Neutrophil (primary cell): Measurements from ENCODE around the gene RBMS1.
A peak's percentile ranks its signal among the peaks of the same experiment; 100 is the strongest.

Experiments
- H3K27ac ChIP-seq: fragments of 200-600 bp; sonication (generic); 2 replicates; pipeline ENCODE4 v1.5.1; 2016; ENCODE audit warnings: mild to moderate bottlenecking, moderate library complexity
- H3K27me3 ChIP-seq: fragments of 200-600 bp; sonication (generic); 2 replicates; pipeline ENCODE4 v1.6.0; 2016; ENCODE audit warnings: mild to moderate bottlenecking
- H3K36me3 ChIP-seq: fragments of 200-600 bp; sonication (generic); 2 replicates; pipeline ENCODE4 v1.5.1; 2017
- H3K4me1 ChIP-seq, 2 experiments: fragments of 200-600 bp in 1 of 2; sonication (generic) in 1 of 2; 1 replicate in 1 of 2; 2 replicates in 1 of 2; pipeline versions ENCODE4 v1.5.1 to v1.6.1; 2013 to 2016; ENCODE audit warnings: low read depth in 1 of 2, low read length in 1 of 2, mild to moderate bottlenecking in 1 of 2, moderate library complexity in 1 of 2; ENCODE audit not compliant: control insufficient read depth in 1 of 2, insufficient read depth in 1 of 2
- H3K4me3 ChIP-seq, 2 experiments: fragments of 200-600 bp in 1 of 2; sonication (generic) in 1 of 2; 1 replicate in 1 of 2; 2 replicates in 1 of 2; pipeline ENCODE4 v1.5.1; 2013 to 2016; ENCODE audit warnings: low read depth in 1 of 2, low read length in 1 of 2, mild to moderate bottlenecking in 1 of 2, moderate library complexity in 1 of 2
- H3K9me3 ChIP-seq: fragments of 200-600 bp; sonication (generic); 2 replicates; pipeline ENCODE4 v1.5.1; 2016
- TF ChIP-seq, protein P1 (sequence below): fragments of 200-600 bp; sonication (generic); IDR thresholded peaks from 2 replicates; pipeline ENCODE4 v1.5.1; 2016; ENCODE audit warnings: antibody characterized with exemption

The RBMS1 gene

DNA sequence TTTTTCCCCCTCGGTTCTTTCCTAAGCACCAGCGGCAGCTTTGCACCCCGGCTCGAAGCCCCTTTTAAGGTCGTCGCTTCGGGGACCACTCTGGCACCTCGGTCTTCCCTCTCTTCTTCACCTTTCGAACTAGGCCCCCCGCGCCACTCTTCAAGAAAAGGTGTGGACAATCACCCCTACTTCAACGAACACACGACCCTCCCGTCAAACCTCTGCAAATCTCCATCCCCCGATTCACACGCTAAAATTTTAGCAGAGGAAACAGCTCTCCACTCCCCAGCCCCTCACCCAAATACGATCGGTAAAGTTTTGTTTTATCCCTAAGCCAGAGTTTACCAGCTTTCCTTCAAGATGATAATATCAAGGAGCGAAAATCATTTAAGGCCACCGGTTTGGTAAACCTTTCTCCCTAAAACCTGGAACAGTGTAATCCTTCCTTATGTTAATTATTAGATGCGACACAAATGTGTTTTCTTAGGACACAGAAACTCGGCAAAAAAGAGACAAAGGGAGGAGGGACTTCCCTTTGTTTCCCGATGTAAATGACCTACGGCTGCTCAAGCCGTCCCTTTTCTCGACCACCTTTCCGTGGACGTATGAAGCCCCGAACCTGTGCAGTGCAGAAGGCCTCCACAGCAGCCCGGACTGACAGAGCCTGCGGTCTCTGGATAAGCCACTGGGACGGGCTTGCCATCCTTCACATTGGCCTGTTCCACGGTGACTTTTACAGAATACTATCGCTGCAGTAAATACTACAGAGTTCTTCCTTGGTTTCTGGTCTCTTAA lies 85.2 kb downstream of the RBMS1 start:
- Histone ChIP-seq H3K27ac (peak overlapping the region; percentile 97), H3K4me3 (peak overlapping the region; percentile 57 to 72), H3K36me3 (no peaks in the 10 kb centered on the region), H3K4me1 (peaks cover 56% of the 10 kb centered on the region in 2 experiments), H3K27me3 (no peaks in the 10 kb centered on the region), H3K9me3 (no peaks in the 10 kb centered on the region)
- TF ChIP-seq, protein P1, sequence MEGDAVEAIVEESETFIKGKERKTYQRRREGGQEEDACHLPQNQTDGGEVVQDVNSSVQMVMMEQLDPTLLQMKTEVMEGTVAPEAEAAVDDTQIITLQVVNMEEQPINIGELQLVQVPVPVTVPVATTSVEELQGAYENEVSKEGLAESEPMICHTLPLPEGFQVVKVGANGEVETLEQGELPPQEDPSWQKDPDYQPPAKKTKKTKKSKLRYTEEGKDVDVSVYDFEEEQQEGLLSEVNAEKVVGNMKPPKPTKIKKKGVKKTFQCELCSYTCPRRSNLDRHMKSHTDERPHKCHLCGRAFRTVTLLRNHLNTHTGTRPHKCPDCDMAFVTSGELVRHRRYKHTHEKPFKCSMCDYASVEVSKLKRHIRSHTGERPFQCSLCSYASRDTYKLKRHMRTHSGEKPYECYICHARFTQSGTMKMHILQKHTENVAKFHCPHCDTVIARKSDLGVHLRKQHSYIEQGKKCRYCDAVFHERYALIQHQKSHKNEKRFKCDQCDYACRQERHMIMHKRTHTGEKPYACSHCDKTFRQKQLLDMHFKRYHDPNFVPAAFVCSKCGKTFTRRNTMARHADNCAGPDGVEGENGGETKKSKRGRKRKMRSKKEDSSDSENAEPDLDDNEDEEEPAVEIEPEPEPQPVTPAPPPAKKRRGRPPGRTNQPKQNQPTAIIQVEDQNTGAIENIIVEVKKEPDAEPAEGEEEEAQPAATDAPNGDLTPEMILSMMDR, result no peak

DNA sequence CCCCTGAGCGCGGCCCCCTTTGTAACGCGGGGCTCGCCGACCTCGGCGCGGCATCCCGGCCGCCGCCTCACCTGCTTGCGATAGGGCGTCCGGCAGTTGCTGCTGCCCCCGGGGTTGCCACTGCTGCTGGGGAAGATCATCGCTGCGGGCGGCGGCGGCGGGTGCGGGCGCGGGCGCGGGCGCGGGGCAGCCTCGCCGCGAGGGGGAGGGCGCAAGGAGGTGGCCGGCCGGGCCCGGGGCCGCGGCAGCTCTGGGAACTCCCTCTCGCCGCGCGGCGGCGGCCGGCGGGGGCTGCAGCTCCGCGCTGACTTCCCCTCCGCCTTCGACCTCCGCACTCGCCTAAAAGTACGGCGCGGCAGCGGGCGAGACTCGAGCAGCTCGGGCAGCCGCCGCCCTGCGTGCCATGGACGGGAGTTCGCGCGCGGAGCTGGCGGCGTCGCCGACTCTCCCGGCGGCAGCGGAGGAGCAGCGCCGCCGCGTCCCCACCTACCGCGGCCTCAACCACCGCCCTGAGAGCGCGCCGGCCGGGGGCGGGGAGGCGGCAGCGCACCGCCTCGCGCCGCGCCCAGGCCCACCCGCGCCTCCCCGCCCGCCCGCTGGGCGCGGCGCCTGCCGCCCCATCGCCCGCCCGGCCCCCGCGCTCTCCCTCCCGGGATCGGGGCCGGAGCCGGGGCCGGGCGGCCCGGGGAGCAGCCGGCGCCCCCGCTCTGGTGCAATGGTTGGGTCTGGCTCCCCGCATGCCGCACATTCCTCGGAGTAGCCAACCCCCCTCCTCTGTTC lies 86.0 kb downstream of the RBMS1 start:
- Histone ChIP-seq H3K27ac (peak overlapping the region; percentile 97), H3K27me3 (no peaks in the 10 kb centered on the region), H3K36me3 (no peaks in the 10 kb centered on the region), H3K4me1 (peaks cover 63 to 64% of the 10 kb centered on the region in 2 experiments), H3K9me3 (no peaks in the 10 kb centered on the region), H3K4me3 (peak overlapping the region; percentile 72 to 85)
- TF ChIP-seq, protein P1, result peak; percentile 57

DNA sequence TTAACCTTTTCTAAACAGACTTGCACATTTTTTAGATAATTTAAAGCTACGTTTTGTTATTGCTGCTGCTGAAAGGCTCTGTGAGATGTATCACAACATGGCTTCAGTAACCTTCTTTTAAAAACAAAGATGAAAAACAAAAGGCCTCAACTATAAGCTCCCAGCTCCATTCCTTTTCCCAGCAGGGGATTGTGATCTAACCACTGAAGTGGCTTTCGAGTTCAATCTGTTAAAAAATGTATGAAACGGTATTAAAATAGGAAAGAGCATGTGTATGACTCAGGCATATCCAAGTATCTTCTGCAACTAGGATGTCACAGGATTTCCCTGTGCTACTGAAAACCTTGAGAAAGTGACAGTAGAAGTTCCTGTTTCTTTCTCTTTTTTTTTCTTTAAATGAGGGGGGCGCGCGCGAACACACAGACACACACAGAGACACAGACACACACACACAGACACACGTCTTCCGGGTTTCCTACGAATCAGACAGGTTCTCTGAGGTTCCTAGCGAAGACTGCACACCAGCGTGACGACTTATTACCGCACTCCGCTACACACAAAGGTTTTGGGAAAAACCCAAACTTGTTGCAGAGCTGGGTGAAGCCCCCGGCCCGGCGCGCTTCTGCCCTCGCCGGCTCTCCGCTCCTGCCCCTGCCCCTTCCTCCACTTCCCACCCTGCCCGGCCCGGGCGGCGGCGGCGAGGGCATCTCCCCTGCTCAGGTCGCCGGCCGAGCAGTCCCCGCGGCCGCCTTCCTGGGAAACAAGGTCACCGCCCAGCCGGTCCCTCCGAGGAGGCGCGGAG lies 86.8 kb downstream of the RBMS1 start:
- no peaks in the 10 kb centered on the region for H3K9me3 ChIP-seq
- peak overlapping the region; percentile 97 for H3K27ac ChIP-seq
- peak overlapping the region; percentile 72 to 85 for H3K4me3 ChIP-seq
- no peaks in the 10 kb centered on the region for H3K27me3 ChIP-seq
- H3K4me1 ChIP-seq, result peaks cover 68 to 69% of the 10 kb centered on the region in 2 experiments
- TF ChIP-seq, protein P1, result no peak
- H3K36me3 ChIP-seq, result no peaks in the 10 kb centered on the region

DNA sequence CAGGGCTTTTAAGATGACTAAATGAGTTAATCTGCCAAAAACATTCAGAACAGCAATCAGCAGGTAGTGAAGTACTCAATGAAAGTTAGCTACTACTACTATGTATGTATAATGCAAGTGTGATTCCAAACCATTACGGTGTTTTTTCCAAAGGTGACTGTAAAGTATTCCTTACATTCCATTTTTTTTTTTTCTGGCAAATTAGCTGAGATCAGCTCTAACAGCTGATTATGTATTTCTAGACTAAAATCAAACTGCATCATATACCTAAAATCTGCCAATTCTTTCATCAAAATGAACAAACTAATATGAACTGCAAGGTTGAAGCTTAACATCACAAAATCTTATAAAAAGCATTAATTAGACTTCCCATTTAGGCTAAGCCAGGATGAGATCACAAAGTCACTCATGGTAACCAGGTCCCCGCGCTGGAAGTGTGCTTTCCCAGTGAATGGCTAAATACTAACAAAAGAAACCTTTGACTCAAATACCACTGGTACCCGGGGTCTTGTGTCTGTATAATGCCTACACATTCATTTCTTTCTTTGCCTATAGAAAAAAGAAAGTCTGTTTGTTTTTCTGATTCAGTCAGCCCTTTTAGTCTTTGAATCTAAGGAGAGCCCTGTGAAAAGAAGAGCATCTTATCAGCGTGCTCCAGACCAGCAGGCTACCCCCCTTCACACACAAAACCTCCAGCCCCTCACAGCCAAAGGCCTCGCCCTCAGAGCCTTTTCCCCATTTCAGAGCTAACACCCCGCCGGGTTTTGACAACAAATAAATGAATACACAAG lies 88.3 kb downstream of the RBMS1 start:
- TF ChIP-seq, protein P1, result no peak
- peak overlapping the region; percentile 72 to 85 for H3K4me3 ChIP-seq
- no peaks in the 10 kb centered on the region for H3K27me3 ChIP-seq
- peaks cover 56 to 61% of the 10 kb centered on the region in 2 experiments for H3K4me1 ChIP-seq
- H3K9me3 ChIP-seq, result no peaks in the 10 kb centered on the region
- H3K27ac ChIP-seq, result peak overlapping the region; percentile 97
- no peaks in the 10 kb centered on the region for H3K36me3 ChIP-seq
